HG03521 (cell line): ENCODE results near the gene PPIB.

Source experiments
- ATAC-seq: cut with Tn5 transposase; IDR thresholded peaks from one replicate; pipeline ENCODE4 v1.9.1; 2021; ENCODE audit warnings: mild to moderate bottlenecking, moderate library complexity; ENCODE audit not compliant: unreplicated experiment

PPIB gene

GRCh38 chr15:64158363-64159134, 4.3 kb downstream of the PPIB start:
- ATAC-seq = no peak

- no peak for ATAC-seq
Measured at GRCh38 chr15:64157599-64158125, 5.2 kb downstream of the PPIB start.

- ATAC-seq = no peak
Measured at GRCh38 chr15:64156652-64157331, 6.0 kb downstream of the PPIB start.

- ATAC-seq = no peak
Measured at GRCh38 chr15:64155802-64156651, 6.8 kb downstream of the PPIB start.

GRCh38 chr15:64153480-64154367, 9.1 kb downstream of the PPIB start:
- peak; percentile 64 for ATAC-seq

GRCh38 chr15:64152507-64153387, 10.1 kb downstream of the PPIB start:
- peak; percentile 13 for ATAC-seq

- peak; percentile 8 for ATAC-seq
Measured at GRCh38 chr15:64151727-64152506, 10.9 kb downstream of the PPIB start, which contains the start of gene SNX22. SNX22 (plus strand) TSS chr15:64151731; CDS start chr15:64151776, 45 bp downstream.

- no peak for ATAC-seq
Measured at GRCh38 chr15:64149893-64150578, 12.8 kb downstream of the PPIB start.

GRCh38 chr15:64149424-64149823, 13.4 kb downstream of the PPIB start:
- ATAC-seq = no peak

GRCh38 chr15:64148581-64148980, 14.2 kb downstream of the PPIB start:
- no peak for ATAC-seq

- no peak for ATAC-seq
Measured at GRCh38 chr15:64148168-64148567, 14.7 kb downstream of the PPIB start.

- no peak for ATAC-seq
Measured at GRCh38 chr15:64146885-64147681, 15.7 kb downstream of the PPIB start.

GRCh38 chr15:64146520-64146884, 16.3 kb downstream of the PPIB start:
- no peak for ATAC-seq

- ATAC-seq = no peak
Measured at GRCh38 chr15:64146041-64146440, 16.8 kb downstream of the PPIB start.

- ATAC-seq = peak; percentile 55
Measured at GRCh38 chr15:64144565-64145281, 18.1 kb downstream of the PPIB start.

- ATAC-seq = no peak
Measured at GRCh38 chr15:64144192-64144564, 18.6 kb downstream of the PPIB start.
